ENCODE data around the gene CFI. TPM values are rescaled to one million over a fixed set of nuclear protein-coding genes. Genes with fewer than 3 reads are reported as not detected.

Gene CFI
- total RNA-seq, 1 donor from 2014 or later: not detected

DNA sequence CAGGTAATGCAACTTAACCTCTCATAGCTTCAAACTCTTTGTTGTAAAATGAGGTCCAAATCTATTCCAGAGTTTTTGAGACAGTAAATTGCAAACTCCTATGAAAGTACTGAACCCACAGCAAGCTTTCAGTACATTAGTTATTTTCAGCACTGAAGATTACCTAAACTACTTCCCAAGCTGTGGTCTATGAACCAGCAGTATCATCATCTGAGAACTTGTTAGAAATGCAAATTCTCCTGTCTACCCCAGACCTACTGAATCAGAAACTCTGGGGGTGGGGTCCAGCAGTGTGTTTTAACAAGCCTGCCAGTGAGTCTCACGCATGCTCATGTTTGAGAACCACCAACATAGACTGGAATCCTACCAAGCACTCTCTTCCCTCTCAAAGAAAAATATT is 92.8 kb downstream of the CFI start:
- no peak overlapping the region for H3K9ac ChIP-seq
- H3K4me3 Mint-ChIP-seq: no peak overlapping the region
- no peaks in the 10 kb centered on the region for H3K79me2 ChIP-seq (ENCODE audit: low read depth)
- no peaks in the 10 kb centered on the region for H4K20me1 ChIP-seq (ENCODE audit: low read depth)
- no peaks in the 10 kb centered on the region for H3K9me3 Mint-ChIP-seq
- H3K9me3 ChIP-seq (ENCODE audit: low read depth): no peaks in the 10 kb centered on the region
- H3K4me1 Mint-ChIP-seq: peaks cover under 1% of the 10 kb centered on the region
- H3F3A ChIP-seq (ENCODE audit: low read depth): peaks cover 6% of the 10 kb centered on the region
- H3K27ac ChIP-seq: no peak overlapping the region
- DNase-seq (ENCODE audit: low spot score): no peak
- no peak overlapping the region for H2AFZ ChIP-seq (replicated peaks)
- TF ChIP-seq EZH2 (IDR thresholded peaks at IDR 0.05): no peak
- TF ChIP-seq CTCF (IDR thresholded peaks at IDR 0.05): no peak
- H3K36me3 Mint-ChIP-seq: peaks cover 2% of the 10 kb centered on the region
- peaks cover under 1% of the 10 kb centered on the region for H3K27me3 Mint-ChIP-seq (ENCODE audit: insufficient read depth, low read depth)
- no peaks in the 10 kb centered on the region for H3K27me3 ChIP-seq
- no peaks in the 10 kb centered on the region for H3K4me1 ChIP-seq
- peaks cover 3% of the 10 kb centered on the region for H3K36me3 ChIP-seq
- H3K27ac Mint-ChIP-seq: no peak overlapping the region
- H3K4me3 ChIP-seq: no peak overlapping the region
- no peak overlapping the region for H3K4me2 ChIP-seq

GRCh38 chr4:109708435-109708834 is 93.4 kb downstream of the CFI start:
- no peaks in the 10 kb centered on the region for H3K9me3 Mint-ChIP-seq
- Histone ChIP-seq H3K9me3 (ENCODE audit: low read depth) (no peaks in the 10 kb centered on the region), H3F3A (ENCODE audit: low read depth) (peaks cover 12% of the 10 kb centered on the region), H4K20me1 (ENCODE audit: low read depth) (no peaks in the 10 kb centered on the region), H3K27me3 (no peaks in the 10 kb centered on the region), H3K4me1 (no peaks in the 10 kb centered on the region), H3K4me2 (no peak overlapping the region), H3K9ac (no peak overlapping the region), H3K79me2 (ENCODE audit: low read depth) (no peaks in the 10 kb centered on the region), H3K27ac (no peak overlapping the region), H2AFZ (replicated peaks) (no peak overlapping the region), H3K4me3 (no peak overlapping the region), H3K36me3 (no peaks in the 10 kb centered on the region)
- H3K36me3 Mint-ChIP-seq: peaks cover 2% of the 10 kb centered on the region
- H3K27me3 Mint-ChIP-seq (ENCODE audit: insufficient read depth, low read depth): peaks cover 2% of the 10 kb centered on the region
- DNase-seq (ENCODE audit: low spot score): no peak
- H3K27ac Mint-ChIP-seq: no peak overlapping the region
- TF ChIP-seq CTCF (IDR thresholded peaks at IDR 0.05) (no peak), EZH2phosphoT487 (IDR thresholded peaks at IDR 0.05) (no peak), EZH2 (IDR thresholded peaks at IDR 0.05) (no peak)
- H3K4me1 Mint-ChIP-seq: peaks cover 5% of the 10 kb centered on the region
- H3K4me3 Mint-ChIP-seq: no peak overlapping the region

- Histone ChIP-seq H2AFZ (replicated peaks) (peak overlapping the region; percentile 86), H3K4me3 (peak overlapping the region; percentile 79), H3K9me3 (ENCODE audit: low read depth) (no peaks in the 10 kb centered on the region), H3K4me1 (peaks cover 17% of the 10 kb centered on the region), H4K20me1 (ENCODE audit: low read depth) (no peaks in the 10 kb centered on the region), H3K27me3 (no peaks in the 10 kb centered on the region), H3K27ac (peak overlapping the region; percentile 4), H3K36me3 (no peaks in the 10 kb centered on the region), H3F3A (ENCODE audit: low read depth) (peaks cover 15% of the 10 kb centered on the region), H3K4me2 (peak overlapping the region; percentile 81), H3K79me2 (ENCODE audit: low read depth) (peaks cover 36% of the 10 kb centered on the region), H3K9ac (peak overlapping the region; percentile 62)
- TF ChIP-seq EZH2phosphoT487 (IDR thresholded peaks at IDR 0.05) (no peak), CTCF (IDR thresholded peaks at IDR 0.05) (no peak), EZH2 (IDR thresholded peaks at IDR 0.05) (no peak)
- DNase-seq (ENCODE audit: low spot score): no peak
- H3K27me3 Mint-ChIP-seq (ENCODE audit: insufficient read depth, low read depth): peaks cover 10% of the 10 kb centered on the region
- H3K36me3 Mint-ChIP-seq: peaks cover 10% of the 10 kb centered on the region
- no peaks in the 10 kb centered on the region for H3K9me3 Mint-ChIP-seq
- H3K4me1 Mint-ChIP-seq: peaks cover 25% of the 10 kb centered on the region
- peak overlapping the region; percentile 79 for H3K27ac Mint-ChIP-seq
- peak overlapping the region; percentile 94 for H3K4me3 Mint-ChIP-seq
Measured at GRCh38 chr4:109703664-109704361, 98.0 kb downstream of the CFI start.

Data from neural progenitor cell (in vitro differentiated cells).